GM12878 (cell line): ENCODE results near the gene GDNF. TPM values are rescaled to one million over a fixed set of nuclear protein-coding genes. Genes with fewer than 3 reads are reported as not detected.
A peak's percentile ranks its signal among the peaks of the same experiment; 100 is the strongest.

Source experiments
- ATAC-seq: fragments of 200-7000 bp; cut with Tn5 transposase; 3 replicates; pipeline ENCODE4 v1.9.1; 2020; ENCODE audit warnings: mild to moderate bottlenecking, moderate library complexity
- BruUV-seq: library from RNA; stranded (reverse); fragments of 400-500 nt; replicated peaks from 2 replicates; lab custom pipeline; 2021; lab: Mats Ljungman, UMichigan
- CTCF ChIA-PET: fragments of 300-600 bp; sonication (Branson Sonifier 250); formaldehyde crosslinking; extraction: SDS; loops from one replicate; lab custom pipeline; 2021; ENCODE audit warnings: inconsistent platforms; lab: Yijun Ruan, JAX
- POLR2A ChIA-PET: fragments of 350-600 bp; formaldehyde crosslinking; extraction: SDS; loops from one replicate; lab custom pipeline; 2021; ENCODE audit warnings: inconsistent platforms; lab: Charles Lee
- RAD21 ChIA-PET: fragments of 300-600 bp; sonication (Branson Sonifier 250); formaldehyde crosslinking; loops from one replicate; lab custom pipeline; 2023; ENCODE audit warnings: antibody characterized with exemption; ENCODE audit not compliant: unreplicated experiment; lab: Charles Lee
- SMC1A ChIA-PET: fragments of 300-600 bp; sonication (Branson Sonifier 250); formaldehyde crosslinking; loops from one replicate; lab custom pipeline; 2023; ENCODE audit not compliant: unreplicated experiment, uncharacterized antibody; lab: Charles Lee
- DNase-seq: peaks from one replicate; pipeline ENCODE4 v3.0.0-alpha.2; 2011; ENCODE audit warnings: low read depth, low spot score
- FAIRE-seq: peaks from 3 replicates; lab custom pipeline; 2011; peaks lifted over from hg19 to GRCh38; lab: Jason Lieb, UNC
- H2AFZ ChIP-seq: 2 replicates; pipeline ENCODE4 v1.6.0; 2011; ENCODE audit warnings: low read depth, low read length, control low read depth; ENCODE audit not compliant: control insufficient read depth
- H3K27ac ChIP-seq: 2 replicates; pipeline ENCODE4 v1.5.1; 2011; ENCODE audit warnings: control low read depth; ENCODE audit not compliant: control insufficient read depth, insufficient read depth
- H3K27me3 ChIP-seq, 2 experiments: replicated peaks in 1 of 2; 2 replicates each; pipeline versions ENCODE4 v1.6.0 to v1.6.1; 2011; ENCODE audit warnings: low read length in 1 of 2; ENCODE audit not compliant: control insufficient read depth in 2 of 2, insufficient read depth in 2 of 2
- H3K36me3 ChIP-seq, 2 experiments: 2 replicates each; pipeline ENCODE4 v1.5.1; 2011; ENCODE audit warnings: low read length in 1 of 2; ENCODE audit not compliant: control insufficient read depth in 2 of 2, insufficient read depth in 2 of 2
- H3K4me1 ChIP-seq: 2 replicates; pipeline ENCODE4 v1.6.1; 2011; ENCODE audit warnings: mild to moderate bottlenecking, low read length, moderate library complexity, mixed read lengths; ENCODE audit not compliant: control insufficient read depth, insufficient read depth
- H3K4me2 ChIP-seq: 2 replicates; pipeline ENCODE4 v1.6.0; 2011; ENCODE audit warnings: control low read depth; ENCODE audit not compliant: control insufficient read depth, insufficient read depth
- H3K4me3 ChIP-seq: fragments of 200-600 bp; sonication (generic); 2 replicates; pipeline ENCODE4 v1.5.1; 2016
- H3K79me2 ChIP-seq: 2 replicates; pipeline ENCODE4 v1.6.0; 2011; ENCODE audit warnings: low read length; ENCODE audit not compliant: control insufficient read depth, insufficient read depth
- H3K9ac ChIP-seq: 2 replicates; pipeline ENCODE4 v1.8.0; 2011; ENCODE audit warnings: low read length, control low read depth, mixed read lengths; ENCODE audit not compliant: control insufficient read depth, insufficient read depth
- H3K9me3 ChIP-seq: replicated peaks from 3 replicates; pipeline ENCODE4 v1.5.1; 2011; ENCODE audit warnings: mild to moderate bottlenecking, low read length; ENCODE audit not compliant: control insufficient read depth, insufficient read depth
- H4K20me1 ChIP-seq: 2 replicates; pipeline ENCODE4 v1.6.0; 2011; ENCODE audit not compliant: control insufficient read depth, insufficient read depth
- ATF2 ChIP-seq: IDR thresholded peaks from 2 replicates; pipeline ENCODE4 v1.6.1; 2012; ENCODE audit warnings: low read length, inconsistent platforms
- FOXK2 ChIP-seq: fragments of 450-650 bp; IDR thresholded peaks from 2 replicates; pipeline ENCODE4 v1.6.1; 2017; ENCODE audit warnings: mild to moderate bottlenecking, moderate library complexity
- IKZF1 ChIP-seq: fragments of 450-650 bp; conservative IDR thresholded peaks from 2 replicates; pipeline ENCODE4 v1.6.1; 2017; ENCODE audit warnings: antibody characterized with exemption, mild to moderate bottlenecking
- KDM1A ChIP-seq: fragments of 200-600 bp; sonication (generic); IDR thresholded peaks from 2 replicates; pipeline ENCODE4 v1.6.1; 2016; ENCODE audit warnings: borderline replicate concordance
- MYB ChIP-seq: fragments of 150-350 bp; IDR thresholded peaks from 2 replicates; pipeline ENCODE4 v1.6.1; 2014; ENCODE audit warnings: mild to moderate bottlenecking, low read depth, low read length, borderline replicate concordance
- PML ChIP-seq: IDR thresholded peaks from 2 replicates; pipeline ENCODE4 v1.6.1; 2012; ENCODE audit warnings: low read length, inconsistent platforms
- RFX5 ChIP-seq: IDR thresholded peaks from 2 replicates; pipeline ENCODE4 v1.6.1; 2011; ENCODE audit warnings: low read depth, low read length, improper control_type of control experiment
- SMAD5 ChIP-seq: IDR thresholded peaks from 2 replicates; pipeline ENCODE4 v1.6.1; 2016; ENCODE audit warnings: antibody characterized with exemption, low read depth
- SRF ChIP-seq, 2 experiments: IDR thresholded peaks; 2 replicates each; pipeline ENCODE4 v1.6.1; 2011; ENCODE audit warnings: low read depth in 2 of 2, low read length in 2 of 2, mild to moderate bottlenecking in 1 of 2, moderate library complexity in 1 of 2
- STAT3 ChIP-seq: IDR thresholded peaks from 2 replicates; pipeline ENCODE4 v1.6.1; 2011; ENCODE audit warnings: low read depth, low read length, improper control_type of control experiment
- SUPT20H ChIP-seq: IDR thresholded peaks from 2 replicates; pipeline ENCODE4 v1.6.1; 2011; ENCODE audit warnings: low read depth, mild to moderate bottlenecking, low read length, moderate library complexity, borderline replicate concordance; ENCODE audit not compliant: control insufficient read depth
- TARDBP ChIP-seq: IDR thresholded peaks from 2 replicates; pipeline ENCODE4 v1.6.1; 2016; ENCODE audit warnings: borderline replicate concordance
- ZNF592 ChIP-seq: fragments of 450-650 bp; IDR thresholded peaks from 2 replicates; pipeline ENCODE4 v1.6.1; 2017; ENCODE audit warnings: mild to moderate bottlenecking, moderate library complexity
- WGBS: methylation state at CpG from one replicate; pipeline ENCODE4 v1.1.6; 2016; ENCODE audit warnings: low lambda C conversion rate; ENCODE audit not compliant: insufficient replicate concordance, insufficient coverage; ENCODE audit errors: missing lambda C conversion rate; 5-methylcytosine and 5-hydroxymethylcytosine counted together
- in situ Hi-C: fragments of 300-500 bp; cut with MboI; formaldehyde crosslinking; loops from 9 replicates; pipeline ENCODE4 v1.14.3; 2018; ENCODE audit warnings: mixed read lengths
- intact Hi-C: fragments of 100-400 bp; cut with micrococcal nuclease; formaldehyde crosslinking; loops from one replicate; pipeline ENCODE4 v1.14.2; 2022; ENCODE audit not compliant: unreplicated experiment
- polyA plus RNA-seq, 11 experiments: library from polyadenylated mRNA; depleted of rRNA in 4 of 11; unstranded in 6 of 11; stranded (reverse) in 5 of 11; fragments of >200 nt; fragmentation: Nextera tagmentation in 4 of 11; fragmentation: Illumina TruSeq in 1 of 11; extraction: Ambion mirVana in 4 of 11; extraction: Trizol in 1 of 11; gene quantifications; 1 replicate in 1 of 11; 2 replicates in 10 of 11; pipeline versions ENCODE4 v1.2.1 to v1.2.3, GENCODE V29; 2011 to 2016; ENCODE audit warnings: inconsistent platforms in 2 of 11, missing spikeins in 2 of 11, low read depth in 1 of 11
- total RNA-seq, 4 experiments: library from RNA; depleted of rRNA in 3 of 4; stranded (reverse); fragments of >200 nt in 3 of 4; fragmentation: Illumina TruSeq in 1 of 4; extraction: Trizol in 1 of 4; gene quantifications; 2 replicates each; pipeline versions ENCODE4 v1.2.1 to v1.2.3, GENCODE V29; 2013 to 2021

The GDNF gene
- total and polyA plus RNA-seq, 10 of the 15 experiments (the other 5 are each of a cell fraction or from before 2014, with no cell fraction given) = not detected

- no peak for TF ChIP-seq ATF2
- TF ChIP-seq FOXK2 = no peak
- TF ChIP-seq RFX5 = no peak
- no peak for TF ChIP-seq TARDBP
- no peak for TF ChIP-seq STAT3
- no peak for TF ChIP-seq SMAD5
Observed at GRCh38 chr5:37801521-37801920, 38.3 kb downstream of the GDNF start (continued).

GRCh38 chr5:37799865-37800421 lies 39.9 kb downstream of the GDNF start:
- Histone ChIP-seq H3K27me3 (no peaks in the 10 kb centered on the region), H3K9ac (no peak overlapping the region), H3K27ac (no peak overlapping the region), H3K4me2 (no peak overlapping the region), H3K79me2 (no peaks in the 10 kb centered on the region), H2AFZ (no peak overlapping the region)
- WGBS = 6% methylated on average over 2 of the region's 2 CpGs
- DNase-seq (no peak), FAIRE-seq (no peak), ATAC-seq (peak; percentile 50)
- BruUV-seq = no TSS peak
- ChIA-PET RAD21 (no interaction called here), CTCF (no interaction called here)
- in situ Hi-C loops = no loop called here
- TF ChIP-seq FOXK2 (no peak), IKZF1 (no peak), SUPT20H (no peak), PML (no peak), KDM1A (no peak), ZNF592 (no peak), SRF (IDR thresholded peaks at IDR 0.05; ENCODE audit: low read depth in 2 of 2, low read length in 2 of 2) (peak in 1 of 2 experiments; percentile 68; a peak in 1 of 4 replicates), MYB (no peak)
- TF ChIP-seq, all 136 proteins: peak for 1
- ChIA-PET POLR2A (no interaction called here), SMC1A (interaction anchor here (0.8 kb wide), 1 partner anchor 25 kb away, joined by 3 read pairs; no protein-coding TSS in a partner anchor)
- Histone ChIP-seq H4K20me1 (no peaks in the 10 kb centered on the region), H3K4me3 (no peak overlapping the region), H3K4me1 (no peaks in the 10 kb centered on the region), H3K9me3 (no peaks in the 10 kb centered on the region; the same call in 2 of the 3 replicates), H3K36me3 (no peaks in the 10 kb centered on the region)
- intact Hi-C loops = no loop called here
